GM19351 (cell line): ENCODE results near the gene TOP3B.
"Not testable (repeated sequence)": the region's sequence is repeated elsewhere in the genome, so short reads cannot be mapped to it uniquely, and the experiment has no call there.

Source experiments
- ATAC-seq: cut with Tn5 transposase; IDR thresholded peaks from one replicate; pipeline ENCODE4 v1.9.1; 2021; ENCODE audit warnings: mild to moderate bottlenecking, moderate library complexity; ENCODE audit not compliant: unreplicated experiment

TOP3B gene

GRCh38 chr22:21931056-21931455 is 51.5 kb downstream of the TOP3B start:
- no peak for ATAC-seq

GRCh38 chr22:21929253-21929652 is 53.3 kb downstream of the TOP3B start:
- ATAC-seq: no peak

GRCh38 chr22:21928048-21928447 is 54.5 kb downstream of the TOP3B start:
- ATAC-seq: no peak

- ATAC-seq: no peak
These were observed 55.3 kb downstream of the TOP3B start for GRCh38 chr22:21927174-21927823.

- ATAC-seq: no peak
These were observed 55.9 kb downstream of the TOP3B start for GRCh38 chr22:21926728-21927127.

GRCh38 chr22:21923163-21923561 is 59.4 kb downstream of the TOP3B start:
- ATAC-seq: no peak

GRCh38 chr22:21922370-21923162 is 60.0 kb downstream of the TOP3B start:
- ATAC-seq: no peak

DNA sequence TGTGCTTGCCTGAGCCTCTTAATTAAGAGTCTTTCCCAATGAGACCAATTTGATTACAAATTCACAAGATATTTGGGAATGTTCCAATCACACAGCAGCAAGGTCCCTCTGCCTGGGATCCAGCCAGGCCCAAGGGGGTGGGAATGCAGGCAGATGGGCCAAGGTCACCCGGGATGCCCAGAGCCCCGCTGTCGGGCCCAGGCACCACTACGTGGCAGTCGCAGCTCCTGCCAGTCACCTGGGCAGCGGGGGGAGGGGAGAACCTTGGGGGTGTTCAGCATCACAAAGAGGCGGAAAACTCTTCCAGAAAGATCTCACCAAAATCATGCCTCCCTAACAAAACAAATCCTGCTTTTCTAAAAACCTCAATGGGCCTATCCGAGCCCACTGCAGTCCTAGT is 60.9 kb downstream of the TOP3B start:
- ATAC-seq: no peak

DNA sequence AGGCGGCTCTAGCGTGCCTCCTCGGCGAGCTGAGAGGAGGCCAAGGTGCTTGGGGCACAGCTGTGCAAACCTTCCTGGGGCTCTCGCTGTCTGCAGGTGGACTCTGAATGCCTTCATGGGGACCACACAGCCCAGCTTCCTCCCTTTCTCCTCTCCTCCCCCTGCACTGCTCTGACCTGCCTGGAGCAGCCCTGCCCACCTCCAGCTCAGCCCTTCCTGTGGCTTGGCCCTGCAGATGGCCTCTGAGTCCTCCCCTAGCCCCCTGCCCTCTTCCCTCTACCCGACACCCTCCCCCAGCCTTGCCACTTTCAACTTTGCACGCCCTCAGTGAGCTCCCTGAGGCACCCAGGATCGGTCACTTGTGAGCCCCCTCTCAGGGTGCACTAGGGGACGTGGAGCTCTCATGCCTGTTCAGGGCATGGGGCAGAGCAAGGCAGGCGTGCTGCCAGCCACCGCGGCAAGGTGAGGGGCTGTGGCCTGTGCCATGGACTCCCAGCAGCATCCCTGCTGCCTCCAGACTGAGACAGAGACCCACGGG is 61.3 kb downstream of the TOP3B start:
- no peak for ATAC-seq

- ATAC-seq: no peak
These were observed 62.0 kb downstream of the TOP3B start for GRCh38 chr22:21920341-21921183.

DNA sequence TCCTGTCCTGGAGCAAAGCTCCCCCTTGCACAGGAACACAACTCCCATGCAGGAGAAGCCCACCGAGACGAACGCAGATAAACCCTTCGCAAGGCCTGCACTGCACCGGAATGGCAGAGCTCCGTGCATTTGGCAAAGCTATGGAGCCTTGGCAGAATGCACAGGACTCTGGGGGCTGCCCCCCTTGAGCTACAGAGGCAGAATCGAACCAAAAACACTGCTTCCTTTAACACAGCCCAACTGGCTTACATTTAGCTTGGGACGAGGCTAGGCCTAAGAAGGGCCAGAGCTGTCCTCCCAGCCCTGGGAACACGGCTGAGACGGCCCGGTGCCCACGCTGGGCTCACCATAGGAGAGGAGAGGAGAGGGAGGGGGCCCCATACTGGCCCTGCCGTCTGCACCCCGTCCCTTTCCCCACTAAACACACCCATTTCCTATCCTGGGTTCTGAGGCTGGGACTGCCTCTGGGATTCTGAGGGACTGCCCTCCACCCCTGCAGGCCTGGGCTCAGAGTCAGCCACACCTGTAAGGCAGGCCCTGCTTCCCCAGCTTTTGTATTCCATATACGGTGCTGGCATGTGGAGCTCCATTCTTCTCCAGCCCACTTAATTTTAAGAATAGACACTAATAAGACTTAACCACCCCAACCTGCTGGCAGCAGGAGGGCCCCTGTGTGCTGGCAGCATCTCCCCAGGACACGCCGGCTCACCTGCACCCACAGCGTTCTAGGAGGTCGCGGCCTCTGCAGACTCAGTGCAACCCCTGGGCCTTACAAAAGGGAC is 62.9 kb downstream of the TOP3B start:
- no peak for ATAC-seq

GRCh38 chr22:21918466-21919185 is 64.0 kb downstream of the TOP3B start:
- ATAC-seq: no peak

- ATAC-seq: no peak
These were observed 64.7 kb downstream of the TOP3B start for GRCh38 chr22:21917959-21918261.

GRCh38 chr22:21917181-21917958 is 65.2 kb downstream of the TOP3B start:
- no peak for ATAC-seq

GRCh38 chr22:21916309-21916918 is 66.2 kb downstream of the TOP3B start:
- ATAC-seq: no peak

- ATAC-seq: no peak
These were observed 66.8 kb downstream of the TOP3B start for GRCh38 chr22:21915624-21916308.

- not testable (repeated sequence) for ATAC-seq
These were observed 68.4 kb downstream of the TOP3B start for GRCh38 chr22:21914033-21914642.

DNA sequence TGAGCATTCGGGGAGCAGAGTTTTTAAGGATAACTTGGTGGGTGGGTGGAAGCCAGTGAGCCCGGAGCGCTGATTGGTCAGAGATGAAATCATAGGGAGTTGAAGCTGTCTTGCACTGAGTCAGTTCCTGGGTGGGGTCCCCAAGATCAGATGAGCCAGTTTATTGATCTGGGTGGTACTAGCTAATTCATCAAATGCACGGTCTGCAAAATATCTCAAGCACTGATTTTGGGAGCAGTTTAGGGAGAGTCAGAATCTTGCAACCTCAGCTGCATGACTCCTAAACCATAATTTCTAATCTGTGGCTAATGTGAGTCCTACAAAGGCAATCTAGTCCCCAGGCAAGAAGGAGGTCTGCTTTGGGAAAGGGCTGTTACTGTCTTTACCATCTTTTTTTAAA is 72.2 kb downstream of the TOP3B start:
- ATAC-seq: not testable (repeated sequence)
